DMS114 treated with DMSO at 0.1 percent for 48 hours (cell line): ENCODE results near the gene SCTR.

Experiments used
- DNase-seq: peaks from one replicate; lab custom pipeline; 2025; ENCODE audit not compliant: unreplicated experiment; lab: John Stamatoyannopoulos, UW

Gene SCTR

GRCh38 chr2:119449521-119449920 is 74.8 kb downstream of the SCTR start:
- DNase-seq: no peak

GRCh38 chr2:119448427-119449141 is 75.7 kb downstream of the SCTR start:
- DNase-seq: no peak

GRCh38 chr2:119446037-119446436 is 78.2 kb downstream of the SCTR start:
- no peak for DNase-seq

GRCh38 chr2:119442850-119443249 is 81.4 kb downstream of the SCTR start:
- no peak for DNase-seq

- no peak for DNase-seq
Observed at GRCh38 chr2:119442226-119442619, 82.1 kb downstream of the SCTR start.

- DNase-seq: no peak
Observed at GRCh38 chr2:119441376-119442225, 82.7 kb downstream of the SCTR start.

GRCh38 chr2:119440873-119441272 is 83.4 kb downstream of the SCTR start:
- DNase-seq: no peak

GRCh38 chr2:119440501-119440870 is 83.8 kb downstream of the SCTR start:
- no peak for DNase-seq

GRCh38 chr2:119439574-119440500 is 84.4 kb downstream of the SCTR start:
- no peak for DNase-seq

GRCh38 chr2:119438726-119439284 is 85.5 kb downstream of the SCTR start:
- no peak for DNase-seq

- no peak for DNase-seq
Observed at GRCh38 chr2:119438128-119438656, 86.1 kb downstream of the SCTR start.

GRCh38 chr2:119436993-119437772 is 87.1 kb downstream of the SCTR start:
- no peak for DNase-seq

GRCh38 chr2:119435953-119436297 is 88.4 kb downstream of the SCTR start:
- DNase-seq: no peak

- DNase-seq: no peak
Observed at GRCh38 chr2:119435081-119435952, 89.0 kb downstream of the SCTR start.

- no peak for DNase-seq
Observed at GRCh38 chr2:119434664-119435063, 89.6 kb downstream of the SCTR start.

GRCh38 chr2:119433636-119434327 is 90.5 kb downstream of the SCTR start:
- no peak for DNase-seq

GRCh38 chr2:119432851-119433522 is 91.3 kb downstream of the SCTR start:
- DNase-seq: no peak
